B cell (primary cell): Measurements from ENCODE around the gene QRICH1. TPM values are rescaled to one million over a fixed set of nuclear protein-coding genes. Genes with fewer than 3 reads are reported as not detected.

Source experiments
- ATAC-seq: fragments of 200-7000 bp; cut with Tn5 transposase; one replicate; pipeline ENCODE4 v1.10.0; 2021; ENCODE audit warnings: low read depth, mild to moderate bottlenecking, moderate number of reproducible peaks, moderate library complexity
- CTCF ChIA-PET: fragments of 350-600 bp; sonication (Branson Sonifier 250); formaldehyde crosslinking; loops from one replicate; lab custom pipeline; 2021; ENCODE audit warnings: antibody characterized with exemption, inconsistent platforms; lab: Charles Lee
- POLR2A ChIA-PET: fragments of 350-600 bp; sonication (Branson Sonifier 250); formaldehyde crosslinking; loops from one replicate; lab custom pipeline; 2021; ENCODE audit warnings: antibody characterized with exemption; lab: Charles Lee
- DNase-seq: peaks from one replicate; pipeline ENCODE4 v3.0.0; 2013
- H2AFZ ChIP-seq: 2 replicates; pipeline ENCODE4 v1.6.1; 2012; ENCODE audit warnings: mild to moderate bottlenecking, low read depth, low read length; ENCODE audit not compliant: insufficient read depth, poor library complexity, severe bottlenecking
- H3K27ac ChIP-seq, 2 donors: 1 replicate in 1 of 2; 2 replicates in 1 of 2; pipeline ENCODE4 v1.5.1; 2012 to 2013; ENCODE audit warnings: low read length in 2 of 2, mild to moderate bottlenecking in 2 of 2, moderate library complexity in 1 of 2
- H3K27me3 ChIP-seq, 4 experiments: fragments of 200-600 bp in 1 of 4; sonication (generic) in 1 of 4; replicated peaks in 1 of 4; 1 replicate in 2 of 4; 2 replicates in 2 of 4; pipeline versions ENCODE4 v1.6.1 to v1.7.0; 2013 to 2016; ENCODE audit warnings: low read length in 3 of 4, mild to moderate bottlenecking in 2 of 4, mixed read lengths in 1 of 4, moderate library complexity in 1 of 4; ENCODE audit not compliant: insufficient read depth in 4 of 4, control insufficient read depth in 3 of 4; ENCODE audit errors: control extremely low read depth in 1 of 4
- H3K36me3 ChIP-seq, 2 experiments: replicated peaks in 1 of 2; 1 replicate in 1 of 2; 2 replicates in 1 of 2; pipeline versions ENCODE4 v1.6.1 to v1.7.1; 2013; ENCODE audit warnings: low read length in 1 of 2; ENCODE audit not compliant: insufficient read depth in 2 of 2, control insufficient read depth in 1 of 2; ENCODE audit errors: control extremely low read depth in 1 of 2, extremely low read depth in 1 of 2
- H3K4me1 ChIP-seq, 2 donors: fragments of 200-600 bp in 1 of 2; sonication (generic) in 1 of 2; 1 replicate in 1 of 2; 2 replicates in 1 of 2; pipeline versions ENCODE4 v1.5.1 to v1.6.1; 2013 to 2017; ENCODE audit warnings: low read length in 2 of 2; ENCODE audit not compliant: control insufficient read depth in 2 of 2, insufficient read depth in 2 of 2
- H3K4me2 ChIP-seq: replicated peaks from 2 replicates; pipeline ENCODE3; 2012; ENCODE audit warnings: mild to moderate bottlenecking, low read depth, low read length; ENCODE audit not compliant: poor library complexity, severe bottlenecking
- H3K4me3 ChIP-seq, 5 experiments: fragments of 200-600 bp in 1 of 5; sonication (generic) in 1 of 5; 1 replicate in 3 of 5; 2 replicates in 2 of 5; pipeline versions ENCODE4 v1.5.1 to v1.7.0; 2011 to 2016; ENCODE audit warnings: low read length in 4 of 5, mild to moderate bottlenecking in 4 of 5, low read depth in 2 of 5, control low read depth in 1 of 5, moderate library complexity in 1 of 5; ENCODE audit not compliant: insufficient read depth in 1 of 5; ENCODE audit errors: control extremely low read depth in 1 of 5, extremely low read depth in 1 of 5
- H3K79me2 ChIP-seq: fragments of 200-600 bp; sonication (generic); one replicate; pipeline ENCODE4 v1.6.0; 2016; ENCODE audit warnings: low read length; ENCODE audit not compliant: control insufficient read depth, insufficient read depth
- H3K9ac ChIP-seq: fragments of 200-600 bp; sonication (generic); 2 replicates; pipeline ENCODE4 v1.6.1; 2017; ENCODE audit warnings: mild to moderate bottlenecking, low read length, moderate library complexity
- H3K9me3 ChIP-seq, 3 donors: one replicate each; pipeline versions ENCODE4 v1.6.1 to v1.7.1; 2013; ENCODE audit warnings: low read length in 2 of 3; ENCODE audit not compliant: control insufficient read depth in 2 of 3, insufficient read depth in 1 of 3; ENCODE audit errors: control extremely low read depth in 1 of 3
- H4K20me1 ChIP-seq: 2 replicates; pipeline ENCODE4 v1.6.0; 2012; ENCODE audit warnings: mild to moderate bottlenecking, low read length; ENCODE audit not compliant: insufficient read depth, control insufficient read depth, poor library complexity, severe bottlenecking
- H3K27ac Mint-ChIP-seq: one replicate; pipeline ENCODE4 v1.8.0; 2021; ENCODE audit warnings: mixed read lengths
- H3K27me3 Mint-ChIP-seq: one replicate; pipeline ENCODE4 v1.8.0; 2021; ENCODE audit warnings: mixed read lengths
- H3K4me1 Mint-ChIP-seq: one replicate; pipeline ENCODE4 v1.8.0; 2021; ENCODE audit warnings: mixed read lengths
- H3K4me3 Mint-ChIP-seq: one replicate; pipeline ENCODE4 v1.8.0; 2021; ENCODE audit warnings: mixed read lengths
- H3K9me3 Mint-ChIP-seq: one replicate; pipeline ENCODE4 v1.8.0; 2022; ENCODE audit warnings: mixed read lengths; ENCODE audit not compliant: insufficient read depth
- EZH2 ChIP-seq: IDR thresholded peaks from 2 replicates; pipeline ENCODE4 v1.6.1; 2012; ENCODE audit warnings: borderline replicate concordance, low read depth, mild to moderate bottlenecking, moderate library complexity, low read length; ENCODE audit not compliant: insufficient read depth, poor library complexity, severe bottlenecking
- WGBS: methylation state at CpG from one replicate; pipeline ENCODE4 v1.1.5; 2013; ENCODE audit warnings: missing lambda C conversion rate; ENCODE audit not compliant: insufficient coverage; 5-methylcytosine and 5-hydroxymethylcytosine counted together
- intact Hi-C: fragments of 100-400 bp; cut with micrococcal nuclease; formaldehyde crosslinking; loops from one replicate; pipeline ENCODE4 v1.10.0; 2022
- polyA plus RNA-seq: library from polyadenylated mRNA; depleted of rRNA; stranded (reverse); fragments of >200 nt; gene quantifications from 2 replicates; pipeline ENCODE4 v1.2.3, GENCODE V29; 2012
- total RNA-seq, 2 donors: library from RNA; stranded (reverse); fragments of 120-200 nt in 1 of 2; gene quantifications; 1 replicate in 1 of 2; 2 replicates in 1 of 2; pipeline versions ENCODE4 v1.2.3 to v1.2.4, GENCODE V29; 2013 to 2022
- TF ChIP-seq, protein P1 (sequence below): fragments of 200-600 bp; IDR thresholded peaks from one replicate; pipeline ENCODE4 v1.8.0; 2022; ENCODE audit warnings: antibody characterized with exemption, mild to moderate bottlenecking

QRICH1 gene
- total and polyA plus RNA-seq, 2 donors (not counting 1 experiment from before 2014, with no cell fraction given) = 179 to 187 TPM

DNA sequence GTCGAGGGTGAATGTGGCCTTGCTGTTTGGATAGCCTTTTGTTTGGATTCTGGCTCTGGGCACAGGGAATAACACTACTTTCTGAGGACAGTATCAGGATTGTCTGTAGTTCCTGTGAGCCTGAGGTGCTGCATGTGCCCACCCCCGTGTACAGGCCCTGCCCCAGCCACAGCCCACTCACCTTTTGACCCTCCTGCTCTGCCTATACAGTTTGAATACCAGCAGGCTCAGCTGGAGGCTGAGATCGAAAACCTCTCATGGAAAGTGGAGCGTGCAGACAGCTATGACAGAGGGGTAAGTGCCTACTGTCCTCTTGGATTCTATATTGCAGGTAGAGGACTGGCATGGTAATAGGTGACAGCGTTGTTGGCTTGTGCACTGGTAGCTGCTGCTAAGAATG is 111.2 kb downstream of the QRICH1 start:
- Histone ChIP-seq H3K27ac (no peak overlapping the region), H2AFZ (no peak overlapping the region), H4K20me1 (no peaks in the 10 kb centered on the region), H3K9me3 (no peaks in the 10 kb centered on the region), H3K79me2 (no peaks in the 10 kb centered on the region), H3K4me1 (no peaks in the 10 kb centered on the region), H3K36me3 (peaks cover 1 to 60% of the 10 kb centered on the region in 2 experiments), H3K9ac (no peak overlapping the region), H3K27me3 (no peaks in the 10 kb centered on the region), H3K4me2 (no peak overlapping the region), H3K4me3 (no peak overlapping the region)
- intact Hi-C loops = no loop called here
- Mint-ChIP-seq H3K27ac (no peak overlapping the region), H3K27me3 (no peaks in the 10 kb centered on the region), H3K9me3 (no peaks in the 10 kb centered on the region), H3K4me1 (no peaks in the 10 kb centered on the region), H3K4me3 (no peak overlapping the region)
- no peak for TF ChIP-seq EZH2
- TF ChIP-seq, protein P1, sequence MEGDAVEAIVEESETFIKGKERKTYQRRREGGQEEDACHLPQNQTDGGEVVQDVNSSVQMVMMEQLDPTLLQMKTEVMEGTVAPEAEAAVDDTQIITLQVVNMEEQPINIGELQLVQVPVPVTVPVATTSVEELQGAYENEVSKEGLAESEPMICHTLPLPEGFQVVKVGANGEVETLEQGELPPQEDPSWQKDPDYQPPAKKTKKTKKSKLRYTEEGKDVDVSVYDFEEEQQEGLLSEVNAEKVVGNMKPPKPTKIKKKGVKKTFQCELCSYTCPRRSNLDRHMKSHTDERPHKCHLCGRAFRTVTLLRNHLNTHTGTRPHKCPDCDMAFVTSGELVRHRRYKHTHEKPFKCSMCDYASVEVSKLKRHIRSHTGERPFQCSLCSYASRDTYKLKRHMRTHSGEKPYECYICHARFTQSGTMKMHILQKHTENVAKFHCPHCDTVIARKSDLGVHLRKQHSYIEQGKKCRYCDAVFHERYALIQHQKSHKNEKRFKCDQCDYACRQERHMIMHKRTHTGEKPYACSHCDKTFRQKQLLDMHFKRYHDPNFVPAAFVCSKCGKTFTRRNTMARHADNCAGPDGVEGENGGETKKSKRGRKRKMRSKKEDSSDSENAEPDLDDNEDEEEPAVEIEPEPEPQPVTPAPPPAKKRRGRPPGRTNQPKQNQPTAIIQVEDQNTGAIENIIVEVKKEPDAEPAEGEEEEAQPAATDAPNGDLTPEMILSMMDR = no peak
- ChIA-PET CTCF (no interaction called here), POLR2A (no interaction called here)
- DNase-seq (no peak), ATAC-seq (no peak)
- 100% methylated on average over 4 of the region's 5 CpGs for WGBS

DNA sequence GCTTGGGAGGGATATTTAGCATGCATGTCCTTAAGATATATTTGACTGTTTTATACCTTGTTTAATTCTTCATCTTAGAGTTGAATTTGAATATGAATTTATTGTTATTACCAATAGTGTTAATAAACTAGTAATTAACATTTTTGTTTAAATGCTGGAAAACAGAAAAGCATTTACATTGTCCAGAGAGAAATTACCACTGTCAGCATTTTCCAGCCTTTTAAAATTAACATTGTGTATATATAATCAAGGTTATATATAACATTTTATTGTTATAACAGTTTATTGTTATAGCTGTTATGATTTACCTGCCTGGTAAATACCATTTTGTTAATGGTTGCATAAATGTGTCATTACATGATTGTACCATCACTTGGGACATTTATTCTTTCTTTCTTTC is 111.9 kb downstream of the QRICH1 start:
- H3K4me1 ChIP-seq = no peaks in the 10 kb centered on the region
- no peak for ATAC-seq
- no peak overlapping the region for H3K4me3 ChIP-seq
- H3K4me2 ChIP-seq = no peak overlapping the region
- Mint-ChIP-seq H3K9me3 (no peaks in the 10 kb centered on the region), H3K4me1 (no peaks in the 10 kb centered on the region), H3K4me3 (no peak overlapping the region), H3K27me3 (no peaks in the 10 kb centered on the region), H3K27ac (no peak overlapping the region)
- H2AFZ ChIP-seq = no peak overlapping the region
- intact Hi-C loops = no loop called here
- H3K27ac ChIP-seq = no peak overlapping the region
- ChIA-PET CTCF (interaction anchor here (0.6 kb wide), 1 partner anchor 1244 kb away, joined by 3 read pairs; no protein-coding TSS in a partner anchor), POLR2A (no interaction called here)
- H4K20me1 ChIP-seq = no peaks in the 10 kb centered on the region
- H3K9ac ChIP-seq = no peak overlapping the region
- DNase-seq = no peak
- TF ChIP-seq, protein P1 = no peak
- no peak for TF ChIP-seq EZH2
- no peaks in the 10 kb centered on the region for H3K79me2 ChIP-seq
- peaks cover 1 to 66% of the 10 kb centered on the region in 2 experiments for H3K36me3 ChIP-seq
- no peaks in the 10 kb centered on the region for H3K27me3 ChIP-seq
- no peaks in the 10 kb centered on the region for H3K9me3 ChIP-seq
